GM15510 (cell line): ENCODE measurements around the gene SNX17.

ENCODE experiments used
- POLR2A ChIP-seq: IDR thresholded peaks from 3 replicates; pipeline ENCODE4 v1.6.1; 2011; ENCODE audit warnings: borderline replicate concordance; ENCODE audit not compliant: insufficient read length; ENCODE audit errors: extremely low read depth

Gene SNX17

DNA sequence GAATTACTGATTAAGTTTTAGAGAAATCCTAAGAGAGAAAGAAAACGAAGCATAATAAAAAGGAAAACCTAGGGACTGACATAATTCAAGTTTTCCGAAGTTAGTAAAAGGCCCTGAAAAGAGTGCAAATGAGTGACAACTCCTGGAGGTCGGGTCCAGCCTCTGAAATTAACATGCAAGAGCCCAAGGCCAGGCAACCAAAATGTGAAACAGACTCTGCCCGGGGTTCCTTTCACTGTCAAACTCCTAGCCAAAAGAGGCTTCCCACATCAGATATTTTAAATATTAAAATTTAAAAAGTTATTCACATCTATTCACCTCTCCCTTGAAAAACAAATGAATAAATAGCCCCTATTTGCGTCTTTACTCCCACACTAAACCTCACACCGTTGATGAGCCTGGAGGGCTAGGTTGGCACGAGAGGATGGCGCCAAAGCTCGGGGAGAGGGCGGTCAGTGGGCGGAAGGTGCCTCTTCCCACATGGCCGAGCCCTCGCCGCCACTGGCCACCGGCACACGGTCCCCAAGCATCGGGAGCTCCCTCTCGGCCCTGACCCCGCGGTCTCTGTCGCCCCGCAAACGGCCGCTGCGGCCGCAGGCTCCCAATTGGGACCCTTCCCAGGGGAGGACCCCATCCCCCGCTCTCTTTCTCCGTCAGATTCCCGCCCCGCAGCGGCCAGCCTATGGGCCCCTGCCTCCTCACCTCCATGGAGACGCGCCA lies 38.3 kb downstream of the SNX17 start:
- TF ChIP-seq POLR2A = no peak

DNA sequence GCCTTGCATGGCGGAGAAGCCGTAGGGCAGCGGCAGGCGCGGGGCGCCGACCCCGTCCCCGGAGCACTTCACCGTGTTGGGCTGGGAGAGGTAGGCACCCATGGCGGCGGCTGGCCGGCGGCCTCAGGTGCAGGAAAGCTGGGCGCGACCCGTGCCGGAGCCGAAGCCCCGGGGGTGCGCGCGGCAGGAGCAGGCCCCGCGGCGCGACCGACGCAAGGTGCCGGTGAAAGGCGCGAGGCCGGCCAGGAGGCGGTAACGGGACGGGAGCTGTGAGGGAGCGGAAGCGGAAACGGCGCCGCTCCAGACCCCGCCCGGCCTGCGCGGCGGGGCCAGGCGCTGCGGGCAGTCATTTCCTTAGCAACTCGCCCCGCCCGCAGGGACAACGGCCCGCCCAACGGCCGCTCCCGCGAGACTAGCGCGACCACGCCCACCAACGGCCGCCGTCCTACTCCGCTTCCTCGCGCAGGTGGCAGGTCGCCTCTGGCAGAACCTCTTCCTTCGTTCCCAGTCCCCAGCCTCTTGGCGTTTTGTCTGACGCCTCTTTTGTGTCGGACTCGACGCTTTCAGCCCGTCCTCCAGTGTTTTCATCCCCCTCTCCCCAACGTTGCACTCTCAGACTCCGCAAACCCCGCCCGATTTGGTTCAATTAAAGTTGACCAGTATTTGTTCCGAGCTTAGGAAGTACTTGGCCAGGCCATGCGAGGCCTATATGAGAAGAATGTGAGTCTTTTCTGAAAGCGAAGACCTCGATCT lies 39.1 kb downstream of the SNX17 start, which contains the start of gene PPM1G:
Gene PPM1G (minus strand): TSS at position 271 of the 753 bp plus-strand sequence. CDS start 169 bp downstream, at position 102.
- TF ChIP-seq POLR2A = peak; percentile 97

GRCh38 chr2:27412419-27413152 lies 42.2 kb downstream of the SNX17 start:
- no peak for TF ChIP-seq POLR2A

DNA sequence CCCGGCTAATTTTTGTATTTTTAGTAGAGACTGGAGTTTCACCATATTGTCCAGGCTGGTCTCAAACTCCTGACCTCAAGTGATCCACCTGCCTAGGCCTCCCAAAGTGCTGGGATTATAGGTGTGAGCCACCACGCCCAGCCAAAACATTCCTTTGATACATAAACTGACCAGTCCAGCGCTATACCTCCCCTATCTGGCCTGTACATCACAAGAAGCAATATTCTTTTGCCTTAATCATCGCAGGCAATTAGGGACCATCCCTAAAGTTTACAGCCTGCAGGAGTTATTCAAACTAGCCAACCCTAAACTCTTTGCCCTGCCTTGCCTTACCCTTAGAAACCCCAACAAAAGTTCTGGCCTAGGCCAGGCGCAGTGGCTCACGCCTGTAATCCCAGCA lies 45.7 kb downstream of the SNX17 start:
- TF ChIP-seq POLR2A = no peak

- TF ChIP-seq POLR2A = no peak
These were observed 50.6 kb downstream of the SNX17 start for GRCh38 chr2:27420996-27421395.

DNA sequence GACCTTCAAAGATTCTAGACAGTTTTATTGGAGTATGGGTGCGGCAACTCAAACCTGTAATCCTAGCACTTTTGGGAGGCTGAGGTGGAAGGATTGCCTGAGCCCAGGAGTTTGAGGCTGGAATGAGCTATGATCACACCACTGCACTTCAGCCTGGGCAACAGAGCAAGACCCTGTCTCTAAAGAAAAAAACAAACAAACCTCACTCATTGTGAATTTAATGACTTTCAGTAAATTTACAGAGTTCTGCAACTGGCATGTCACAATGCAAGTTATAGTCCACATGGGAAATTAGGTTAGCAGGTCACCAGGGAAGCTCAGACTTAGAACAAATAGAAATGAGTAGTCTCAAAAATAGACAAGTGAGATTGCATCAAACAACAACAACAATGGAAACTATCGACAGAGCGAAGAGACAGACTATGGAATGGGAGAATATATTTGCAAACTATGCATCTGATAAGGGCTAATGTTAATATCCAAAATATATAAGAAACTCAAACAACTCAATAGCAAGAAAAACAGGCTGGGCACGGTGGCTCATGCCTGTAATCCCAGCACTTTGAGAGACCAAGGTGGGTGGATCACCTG lies 51.3 kb downstream of the SNX17 start:
- TF ChIP-seq POLR2A = no peak

GRCh38 chr2:27422958-27423357 lies 52.5 kb downstream of the SNX17 start:
- no peak for TF ChIP-seq POLR2A
